Measurements from ENCODE around the gene PCP2. TPM values are rescaled to one million over a fixed set of nuclear protein-coding genes. Genes with fewer than 3 reads are reported as not detected.

The PCP2 gene
- total RNA-seq, 5 donors from 2014 or later (not counting 1 experiment from before 2014, with no cell fraction given): 1.6 to 8.9 (median 5.9) TPM

GRCh38 chr19:7663706-7664105 lies 30.2 kb upstream of the PCP2 start:
- Histone ChIP-seq H3K27me3 (replicated peaks in 1 of 2; ENCODE audit: control insufficient read depth in 2 of 2, extremely low read depth in 1 of 2, insufficient read depth in 2 of 2, low read length in 1 of 2) (peaks cover 0 to 3% of the 10 kb centered on the region in 2 experiments), H3K27ac (ENCODE audit: low read length) (no peak overlapping the region), H3K4me3 (ENCODE audit: control insufficient read depth in 1 of 2, extremely low read depth in 1 of 2, low read length in 1 of 2) (no peak overlapping the region), H3K36me3 (ENCODE audit: control insufficient read depth in 2 of 2, extremely low read depth in 1 of 2, insufficient read depth in 1 of 2, low read length in 1 of 2) (no peaks in the 10 kb centered on the region), H3K9me3 (no peaks in the 10 kb centered on the region), H3K4me1 (ENCODE audit: control insufficient read depth in 1 of 2, extremely low read depth in 1 of 2, insufficient read depth in 2 of 2, low read length in 2 of 2) (peaks cover 0 to 5% of the 10 kb centered on the region in 2 experiments)
- CTCF ChIA-PET: interaction anchor here in 1 of 2 donors (0.6 kb wide), 1 partner anchor 112 kb away, joined by 3 read pairs; no protein-coding TSS in a partner anchor
- Mint-ChIP-seq H3K36me3 (no peaks in the 10 kb centered on the region), H3K4me3 (no peak overlapping the region), H3K4me1 (peaks cover under 1 to 2% (median 1%) of the 10 kb centered on the region in 3 donors), H3K27me3 (peaks cover 4 to 5% of the 10 kb centered on the region in 2 donors), H3K27ac (no peak overlapping the region), H3K9me3 (no peaks in the 10 kb centered on the region)
- no peak for DNase-seq
- POLR2A ChIA-PET: interaction anchor here (0.5 to 0.8 kb wide), 2 partner anchors 34 to 463 kb away, joined by 3 to 7 read pairs; partner anchors contain the start of genes PET100 (in 1 of the 2) and XAB2 (in 1 of the 2)
- WGBS (ENCODE audit: insufficient coverage): 100% methylated on average over 2 of the region's 7 CpGs
- ATAC-seq (replicated peaks in 1 of 4): no peak

- H3K27ac Mint-ChIP-seq: no peak overlapping the region
- peaks cover 3 to 4% of the 10 kb centered on the region in 2 donors for H3K27me3 Mint-ChIP-seq
- peaks cover 0 to 2% of the 10 kb centered on the region in 2 experiments for H3K27me3 ChIP-seq (replicated peaks in 1 of 2; ENCODE audit: control insufficient read depth in 2 of 2, extremely low read depth in 1 of 2, insufficient read depth in 2 of 2, low read length in 1 of 2)
- POLR2A ChIA-PET: no interaction called here
- ATAC-seq (replicated peaks in 1 of 4) (no peak), DNase-seq (no peak)
- no peaks in the 10 kb centered on the region for H3K9me3 Mint-ChIP-seq
- no peaks in the 10 kb centered on the region for H3K9me3 ChIP-seq
- no peaks in the 10 kb centered on the region for H3K36me3 ChIP-seq (ENCODE audit: control insufficient read depth in 2 of 2, extremely low read depth in 1 of 2, insufficient read depth in 1 of 2, low read length in 1 of 2)
- H3K36me3 Mint-ChIP-seq: no peaks in the 10 kb centered on the region
- H3K4me3 ChIP-seq (ENCODE audit: control insufficient read depth in 1 of 2, extremely low read depth in 1 of 2, low read length in 1 of 2): no peak overlapping the region
- WGBS (ENCODE audit: insufficient coverage): 94% methylated on average over 8 of the region's 14 CpGs
- CTCF ChIA-PET: interaction anchor here in 1 of 2 donors (0.6 kb wide), 1 partner anchor 114 kb away, joined by 3 read pairs; no protein-coding TSS in a partner anchor
- peaks cover 3 to 13% of the 10 kb centered on the region in 2 experiments for H3K4me1 ChIP-seq (ENCODE audit: control insufficient read depth in 1 of 2, extremely low read depth in 1 of 2, insufficient read depth in 2 of 2, low read length in 2 of 2)
- no peak overlapping the region for H3K27ac ChIP-seq (ENCODE audit: low read length)
- H3K4me1 Mint-ChIP-seq: peaks cover 6 to 9% (median 8%) of the 10 kb centered on the region in 3 donors
- no peak overlapping the region for H3K4me3 Mint-ChIP-seq
These were observed 29.1 kb upstream of the PCP2 start for GRCh38 chr19:7662657-7663056.

DNA sequence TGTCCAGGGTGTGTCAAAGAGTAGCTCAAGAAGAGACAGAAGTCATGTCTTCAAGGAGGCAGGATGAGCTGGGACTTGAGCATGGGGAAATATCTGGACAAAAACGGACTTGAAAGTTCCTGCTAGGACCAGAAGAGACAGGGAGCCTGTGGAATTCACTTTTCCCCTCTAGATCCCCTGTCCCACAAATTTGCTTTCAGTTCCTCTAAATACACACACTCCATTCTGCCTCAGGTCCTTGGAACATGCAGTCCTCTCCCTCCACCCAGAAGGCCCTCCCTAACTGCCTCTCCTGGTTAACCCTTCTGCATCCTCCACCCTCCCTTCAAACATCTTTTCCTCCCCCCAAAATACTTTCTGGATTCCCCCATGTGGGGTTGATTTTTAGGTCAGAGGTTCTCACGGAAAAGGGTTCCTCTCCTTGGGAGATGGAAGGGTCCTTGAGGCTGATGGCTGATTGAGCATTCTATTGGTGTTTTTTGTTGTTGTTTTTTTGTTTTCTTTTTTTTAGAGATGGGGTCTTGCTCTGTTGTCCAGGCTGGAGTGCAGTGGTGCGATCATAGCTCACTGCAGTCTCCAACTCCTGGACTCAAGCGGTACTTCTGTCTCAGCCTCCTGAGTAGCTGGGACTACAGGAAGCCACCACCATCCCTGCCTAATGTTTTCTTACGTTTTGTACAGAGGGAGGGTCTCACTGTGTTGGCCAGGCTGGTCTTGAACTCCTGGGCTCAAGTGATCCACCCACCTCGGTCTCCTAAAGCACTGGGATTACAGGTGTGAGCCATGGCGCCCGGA lies 28.4 kb upstream of the PCP2 start:
- H3K4me1 ChIP-seq (ENCODE audit: control insufficient read depth in 1 of 2, extremely low read depth in 1 of 2, insufficient read depth in 2 of 2, low read length in 2 of 2): peaks cover 3 to 21% of the 10 kb centered on the region in 2 experiments
- peaks cover 0 to 2% of the 10 kb centered on the region in 2 experiments for H3K27me3 ChIP-seq (replicated peaks in 1 of 2; ENCODE audit: control insufficient read depth in 2 of 2, extremely low read depth in 1 of 2, insufficient read depth in 2 of 2, low read length in 1 of 2)
- H3K27ac Mint-ChIP-seq: no peak overlapping the region
- H3K4me1 Mint-ChIP-seq: peaks cover 12 to 15% (median 13%) of the 10 kb centered on the region in 3 donors
- no peaks in the 10 kb centered on the region for H3K36me3 Mint-ChIP-seq
- H3K4me3 ChIP-seq (ENCODE audit: control insufficient read depth in 1 of 2, extremely low read depth in 1 of 2, low read length in 1 of 2): no peak overlapping the region
- DNase-seq: no peak
- ChIA-PET POLR2A (no interaction called here), CTCF (interaction anchor here in 1 of 2 donors (1.9 kb wide), 1 partner anchor 32 kb away, joined by 4 read pairs; the partner anchor contains the start of gene PET100)
- H3K9me3 ChIP-seq: no peaks in the 10 kb centered on the region
- ATAC-seq (replicated peaks in 1 of 4): no peak
- H3K36me3 ChIP-seq (ENCODE audit: control insufficient read depth in 2 of 2, extremely low read depth in 1 of 2, insufficient read depth in 1 of 2, low read length in 1 of 2): no peaks in the 10 kb centered on the region
- WGBS (ENCODE audit: insufficient coverage): no CpG with 5 or more reads among the region's 8 CpGs
- peaks cover 2 to 3% of the 10 kb centered on the region in 2 donors for H3K27me3 Mint-ChIP-seq
- H3K9me3 Mint-ChIP-seq: no peaks in the 10 kb centered on the region
- H3K4me3 Mint-ChIP-seq: no peak overlapping the region
- no peak overlapping the region for H3K27ac ChIP-seq (ENCODE audit: low read length)

- Histone ChIP-seq H3K36me3 (ENCODE audit: control insufficient read depth in 2 of 2, extremely low read depth in 1 of 2, insufficient read depth in 1 of 2, low read length in 1 of 2) (no peaks in the 10 kb centered on the region), H3K4me3 (ENCODE audit: control insufficient read depth in 1 of 2, extremely low read depth in 1 of 2, low read length in 1 of 2) (peak overlapping the region in 1 of 2 donors; percentile 16), H3K27me3 (replicated peaks in 1 of 2; ENCODE audit: control insufficient read depth in 2 of 2, extremely low read depth in 1 of 2, insufficient read depth in 2 of 2, low read length in 1 of 2) (no peaks in the 10 kb centered on the region), H3K4me1 (ENCODE audit: control insufficient read depth in 1 of 2, extremely low read depth in 1 of 2, insufficient read depth in 2 of 2, low read length in 2 of 2) (peaks cover 3 to 21% of the 10 kb centered on the region in 2 experiments), H3K27ac (ENCODE audit: low read length) (peak overlapping the region; percentile 59), H3K9me3 (no peaks in the 10 kb centered on the region)
- WGBS (ENCODE audit: insufficient coverage): 6% methylated on average over 7 of the region's 9 CpGs
- Mint-ChIP-seq H3K36me3 (no peaks in the 10 kb centered on the region), H3K4me1 (peaks cover 12 to 15% (median 13%) of the 10 kb centered on the region in 3 donors), H3K9me3 (no peaks in the 10 kb centered on the region), H3K27ac (peak overlapping the region; percentile 50 to 72), H3K4me3 (peak overlapping the region; percentile 59 to 74 (median 68)), H3K27me3 (no peaks in the 10 kb centered on the region)
- ChIA-PET CTCF (interaction anchor here in 1 of 2 donors (0.5 to 1.2 kb wide), 2 partner anchors 23 to 90 kb away, joined by 3 to 4 read pairs; partner anchors contain the start of gene TRAPPC5), POLR2A (no interaction called here)
- peak in 16 of 35 experiments; percentile 29 to 72 (median 41) for DNase-seq
- ATAC-seq (replicated peaks in 1 of 4): peak; percentile 71 to 99 (median 78)
These were observed 24.7 kb upstream of the PCP2 start for GRCh38 chr19:7658219-7658686.

- ATAC-seq (replicated peaks in 1 of 4): peak in 2 of 4 experiments; percentile 21 to 28
These were observed 23.7 kb upstream of the PCP2 start for GRCh38 chr19:7657131-7657751.

DNA sequence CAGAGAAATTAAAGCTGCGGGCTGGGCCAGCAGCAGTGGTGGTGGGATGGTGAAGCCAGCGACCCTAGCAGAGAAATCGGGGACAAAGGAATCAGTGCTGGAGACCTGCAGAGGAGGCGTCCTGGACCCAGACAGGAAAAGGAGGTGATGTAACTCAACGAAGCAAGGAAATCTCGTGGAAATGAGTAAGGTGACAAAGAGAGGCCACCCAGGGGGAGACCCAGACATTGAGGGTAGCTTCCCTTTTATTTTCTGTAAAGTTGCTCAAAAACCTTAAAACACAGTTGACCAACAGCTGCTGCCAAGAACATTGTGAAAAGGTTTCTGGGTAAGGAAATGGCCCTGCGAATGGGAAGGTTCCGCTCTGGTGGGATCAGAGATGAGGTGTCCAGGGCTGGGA lies 22.1 kb upstream of the PCP2 start:
- H3K27ac ChIP-seq (ENCODE audit: low read length): no peak overlapping the region
- CTCF ChIA-PET: interaction anchor here in 1 of 2 donors (0.6 kb wide), 1 partner anchor 23 kb away, joined by 3 read pairs; no protein-coding TSS in a partner anchor
- H3K4me3 Mint-ChIP-seq: no peak overlapping the region
- POLR2A ChIA-PET: no interaction called here
- peaks cover 22 to 26% (median 24%) of the 10 kb centered on the region in 3 donors for H3K4me1 Mint-ChIP-seq
- no peak overlapping the region for H3K4me3 ChIP-seq (ENCODE audit: control insufficient read depth in 1 of 2, extremely low read depth in 1 of 2, low read length in 1 of 2)
- H3K4me1 ChIP-seq (ENCODE audit: control insufficient read depth in 1 of 2, extremely low read depth in 1 of 2, insufficient read depth in 2 of 2, low read length in 2 of 2): peaks cover 3 to 34% of the 10 kb centered on the region in 2 experiments
- H3K27me3 Mint-ChIP-seq: no peaks in the 10 kb centered on the region
- WGBS (ENCODE audit: insufficient coverage): 89% methylated on average over 7 of the region's 8 CpGs
- no peak for DNase-seq
- H3K9me3 Mint-ChIP-seq: no peaks in the 10 kb centered on the region
- no peaks in the 10 kb centered on the region for H3K9me3 ChIP-seq
- H3K36me3 Mint-ChIP-seq: no peaks in the 10 kb centered on the region
- H3K27ac Mint-ChIP-seq: no peak overlapping the region
- peaks cover 0 to 6% of the 10 kb centered on the region in 2 experiments for H3K27me3 ChIP-seq (replicated peaks in 1 of 2; ENCODE audit: control insufficient read depth in 2 of 2, extremely low read depth in 1 of 2, insufficient read depth in 2 of 2, low read length in 1 of 2)
- no peaks in the 10 kb centered on the region for H3K36me3 ChIP-seq (ENCODE audit: control insufficient read depth in 2 of 2, extremely low read depth in 1 of 2, insufficient read depth in 1 of 2, low read length in 1 of 2)
- no peak for ATAC-seq (replicated peaks in 1 of 4)

More at GRCh38 chr19:7657131-7657751, 23.7 kb upstream of the PCP2 start:
- Mint-ChIP-seq H3K4me1 (peaks cover 18 to 21% (median 21%) of the 10 kb centered on the region in 3 donors), H3K27ac (no peak overlapping the region), H3K4me3 (peak overlapping the region in 1 of 3 donors; percentile 74), H3K36me3 (no peaks in the 10 kb centered on the region), H3K9me3 (no peaks in the 10 kb centered on the region), H3K27me3 (no peaks in the 10 kb centered on the region)
- ChIA-PET CTCF (interaction anchor here in 1 of 2 donors (0.6 to 1.2 kb wide), 3 partner anchors 24 to 142 kb away, joined by 4 read pairs; partner anchors contain the start of gene TRAPPC5), POLR2A (interaction anchor here in 1 of 2 donors (0.7 kb wide), 1 partner anchor 201 kb away, joined by 4 read pairs; no protein-coding TSS in a partner anchor)
- no peak for DNase-seq
- no peaks in the 10 kb centered on the region for H3K9me3 ChIP-seq
- peak overlapping the region; percentile 18 for H3K27ac ChIP-seq (ENCODE audit: low read length)
- H3K27me3 ChIP-seq (replicated peaks in 1 of 2; ENCODE audit: control insufficient read depth in 2 of 2, extremely low read depth in 1 of 2, insufficient read depth in 2 of 2, low read length in 1 of 2): no peaks in the 10 kb centered on the region
- H3K36me3 ChIP-seq (ENCODE audit: control insufficient read depth in 2 of 2, extremely low read depth in 1 of 2, insufficient read depth in 1 of 2, low read length in 1 of 2): no peaks in the 10 kb centered on the region
- 58% methylated on average over 4 of the region's 14 CpGs for WGBS (ENCODE audit: insufficient coverage)
- H3K4me3 ChIP-seq (ENCODE audit: control insufficient read depth in 1 of 2, extremely low read depth in 1 of 2, low read length in 1 of 2): no peak overlapping the region
- H3K4me1 ChIP-seq (ENCODE audit: control insufficient read depth in 1 of 2, extremely low read depth in 1 of 2, insufficient read depth in 2 of 2, low read length in 2 of 2): peaks cover 3 to 28% of the 10 kb centered on the region in 2 experiments

Measured in T-cell (primary cell).